Keratinocyte (primary cell): ENCODE results near the gene ARID1B. TPM values are rescaled to one million over a fixed set of nuclear protein-coding genes. Genes with fewer than 3 reads are reported as not detected.

Experiments used
- DNase-seq: peaks from one replicate; pipeline ENCODE4 v3.0.0-alpha.2; 2011; ENCODE audit warnings: low read depth, missing footprints, low spot score
- FAIRE-seq: peaks from 2 replicates; lab custom pipeline; 2011; peaks lifted over from hg19 to GRCh38; lab: Jason Lieb, UNC
- H2AFZ ChIP-seq: 2 replicates; pipeline ENCODE4 v1.6.0; 2012; ENCODE audit warnings: low read length, control low read depth, inconsistent platforms; ENCODE audit not compliant: control insufficient read depth
- H3K27ac ChIP-seq: 2 replicates; pipeline ENCODE4 v1.5.1; 2011; ENCODE audit warnings: low read length; ENCODE audit not compliant: control insufficient read depth, insufficient read depth
- H3K27me3 ChIP-seq: 3 replicates; pipeline ENCODE4 v1.6.0; 2011; ENCODE audit warnings: low read length; ENCODE audit not compliant: control insufficient read depth, insufficient read depth; ENCODE audit errors: extremely low read depth
- H3K36me3 ChIP-seq, 2 experiments: 2 replicates in 1 of 2; 3 replicates in 1 of 2; pipeline ENCODE4 v1.5.1; 2011; ENCODE audit warnings: low read length in 2 of 2, mild to moderate bottlenecking in 1 of 2; ENCODE audit not compliant: control insufficient read depth in 2 of 2, insufficient read depth in 2 of 2; ENCODE audit errors: extremely low read depth in 1 of 2
- H3K4me1 ChIP-seq: 3 replicates; pipeline ENCODE4 v1.5.1; 2011; ENCODE audit warnings: low read length; ENCODE audit not compliant: control insufficient read depth, insufficient read depth; ENCODE audit errors: extremely low read depth
- H3K4me2 ChIP-seq: 3 replicates; pipeline ENCODE4 v1.6.0; 2011; ENCODE audit warnings: low read depth, low read length; ENCODE audit not compliant: control insufficient read depth, insufficient read depth; ENCODE audit errors: extremely low read depth
- H3K4me3 ChIP-seq, 3 experiments: fragments of 200-600 bp in 1 of 3; sonication (generic) in 1 of 3; 2 replicates in 2 of 3; 3 replicates in 1 of 3; pipeline ENCODE4 v1.5.1; 2011 to 2016; ENCODE audit warnings: low read length in 3 of 3, mild to moderate bottlenecking in 3 of 3, control low read depth in 2 of 3, inconsistent platforms in 1 of 3, low read depth in 1 of 3, mixed read lengths in 1 of 3, mixed run types in 1 of 3, moderate library complexity in 1 of 3; ENCODE audit not compliant: control insufficient read depth in 2 of 3, insufficient read depth in 2 of 3; ENCODE audit errors: extremely low read depth in 1 of 3
- H3K79me2 ChIP-seq: 2 replicates; pipeline ENCODE4 v1.6.0; 2012; ENCODE audit warnings: low read length; ENCODE audit not compliant: control insufficient read depth, insufficient read depth
- H3K9ac ChIP-seq: 3 replicates; pipeline ENCODE4 v1.6.0; 2011; ENCODE audit warnings: low read length; ENCODE audit not compliant: control insufficient read depth, insufficient read depth; ENCODE audit errors: extremely low read depth
- H3K9me1 ChIP-seq: 3 replicates; pipeline ENCODE4 v1.6.0; 2011; ENCODE audit warnings: low read length; ENCODE audit not compliant: control insufficient read depth, insufficient read depth; ENCODE audit errors: extremely low read depth
- H3K9me3 ChIP-seq: 2 replicates; pipeline ENCODE4 v1.5.1; 2012; ENCODE audit warnings: low read depth, low read length; ENCODE audit not compliant: control insufficient read depth
- H4K20me1 ChIP-seq: 3 replicates; pipeline ENCODE4 v1.6.0; 2011; ENCODE audit warnings: low read length; ENCODE audit not compliant: control insufficient read depth, insufficient read depth; ENCODE audit errors: extremely low read depth
- EZH2 ChIP-seq: IDR thresholded peaks from one replicate; pipeline ENCODE4 v1.6.1; 2012; ENCODE audit warnings: inconsistent platforms, mild to moderate bottlenecking, low read length, moderate library complexity
- dilution Hi-C: fragments of 300-500 bp; cut with MboI; formaldehyde crosslinking; loops from one replicate; pipeline ENCODE4 v1.7.0; 2020; ENCODE audit warnings: low sequenced_read_pairs; ENCODE audit not compliant: extremely low pct_ligation_motif_present
- polyA plus RNA-seq, 5 experiments: library from polyadenylated mRNA; depleted of rRNA in 3 of 5; stranded (reverse) in 3 of 5; stranded (forward) in 1 of 5; unstranded in 1 of 5; fragments of >200 nt; gene quantifications; 1 replicate in 1 of 5; 2 replicates in 3 of 5; 3 replicates in 1 of 5; pipeline versions ENCODE4 v1.2.1 to v1.2.3, GENCODE V29; 2011 to 2012; ENCODE audit warnings: missing spikeins in 2 of 5, low read depth in 1 of 5, low replicate concordance in 1 of 5
- TF ChIP-seq, protein P1 (sequence below), 3 experiments: IDR thresholded peaks in 1 of 3; conservative IDR thresholded peaks in 1 of 3; optimal IDR thresholded peaks in 1 of 3; 2 replicates in 2 of 3; 3 replicates in 1 of 3; pipeline versions ENCODE3 to v1.5.1; 2011; ENCODE audit warnings: low read length in 3 of 3, mild to moderate bottlenecking in 3 of 3, moderate library complexity in 2 of 3, control low read depth in 1 of 3, inconsistent platforms in 1 of 3; ENCODE audit not compliant: insufficient read depth in 2 of 3; ENCODE audit errors: extremely low read depth in 1 of 3

The ARID1B gene
- polyA plus RNA-seq, 1 donor (not counting 4 experiments of a cell fraction or from before 2014, with no cell fraction given) = 14.9 TPM

DNA sequence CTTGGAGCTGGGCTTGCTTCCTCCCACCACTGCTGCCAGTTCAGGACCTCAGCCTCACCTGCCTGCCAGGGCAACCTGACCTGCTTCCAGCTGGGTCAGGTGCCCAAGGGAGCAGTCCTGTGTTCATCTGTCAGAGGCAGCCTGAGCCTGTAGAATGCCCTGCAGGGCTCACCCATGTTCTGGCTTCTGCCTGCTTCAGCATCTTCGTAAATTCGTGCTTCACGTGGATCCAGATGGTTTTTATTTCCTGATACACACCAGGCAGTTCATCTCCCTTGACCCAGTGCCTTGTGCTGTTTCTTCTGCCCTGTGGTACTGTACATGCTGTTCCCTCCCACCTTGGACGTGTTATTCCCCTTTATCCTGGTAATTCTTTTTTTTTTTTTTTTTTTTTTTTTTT lies 50.2 kb downstream of the ARID1B start:
- Histone ChIP-seq H3K36me3 (peaks cover 0 to 5% of the 10 kb centered on the region in 2 experiments), H3K4me1 (peaks cover 15% of the 10 kb centered on the region), H3K9me1 (peaks cover 6% of the 10 kb centered on the region), H3K9me3 (no peaks in the 10 kb centered on the region), H4K20me1 (peaks cover 14% of the 10 kb centered on the region), H3K9ac (no peak overlapping the region), H3K79me2 (peaks cover 63% of the 10 kb centered on the region), H2AFZ (no peak overlapping the region), H3K4me2 (no peak overlapping the region), H3K27me3 (no peaks in the 10 kb centered on the region), H3K4me3 (no peak overlapping the region), H3K27ac (no peak overlapping the region)
- dilution Hi-C loops = no loop called here
- TF ChIP-seq EZH2 = no peak
- TF ChIP-seq, protein P1, sequence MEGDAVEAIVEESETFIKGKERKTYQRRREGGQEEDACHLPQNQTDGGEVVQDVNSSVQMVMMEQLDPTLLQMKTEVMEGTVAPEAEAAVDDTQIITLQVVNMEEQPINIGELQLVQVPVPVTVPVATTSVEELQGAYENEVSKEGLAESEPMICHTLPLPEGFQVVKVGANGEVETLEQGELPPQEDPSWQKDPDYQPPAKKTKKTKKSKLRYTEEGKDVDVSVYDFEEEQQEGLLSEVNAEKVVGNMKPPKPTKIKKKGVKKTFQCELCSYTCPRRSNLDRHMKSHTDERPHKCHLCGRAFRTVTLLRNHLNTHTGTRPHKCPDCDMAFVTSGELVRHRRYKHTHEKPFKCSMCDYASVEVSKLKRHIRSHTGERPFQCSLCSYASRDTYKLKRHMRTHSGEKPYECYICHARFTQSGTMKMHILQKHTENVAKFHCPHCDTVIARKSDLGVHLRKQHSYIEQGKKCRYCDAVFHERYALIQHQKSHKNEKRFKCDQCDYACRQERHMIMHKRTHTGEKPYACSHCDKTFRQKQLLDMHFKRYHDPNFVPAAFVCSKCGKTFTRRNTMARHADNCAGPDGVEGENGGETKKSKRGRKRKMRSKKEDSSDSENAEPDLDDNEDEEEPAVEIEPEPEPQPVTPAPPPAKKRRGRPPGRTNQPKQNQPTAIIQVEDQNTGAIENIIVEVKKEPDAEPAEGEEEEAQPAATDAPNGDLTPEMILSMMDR (optimal IDR thresholded peaks at IDR 0.05 in 1 of 3, IDR thresholded peaks at IDR 0.05 in 1 of 3, conservative IDR thresholded peaks at IDR 0.05 in 1 of 3; ENCODE audit: extremely low read depth in 1 of 3, insufficient read depth in 2 of 3, low read length in 3 of 3) = no peak
- FAIRE-seq (no peak), DNase-seq (no peak)

- Histone ChIP-seq H2AFZ (no peak overlapping the region), H3K4me3 (peak overlapping the region in 2 of 3 experiments; percentile 17 to 37)
These were observed 51.1 kb downstream of the ARID1B start for GRCh38 chr6:156828280-156828703.

More at GRCh38 chr6:156828280-156828703, 51.1 kb downstream of the ARID1B start:
- Histone ChIP-seq H4K20me1 (peaks cover 16% of the 10 kb centered on the region), H3K27me3 (no peaks in the 10 kb centered on the region), H3K27ac (peak overlapping the region; percentile 79), H3K36me3 (peaks cover 0 to 5% of the 10 kb centered on the region in 2 experiments), H3K9ac (peak overlapping the region; percentile 66), H3K4me2 (peak overlapping the region; percentile 71), H3K79me2 (peaks cover 63% of the 10 kb centered on the region), H3K4me1 (peaks cover 15% of the 10 kb centered on the region), H3K9me3 (no peaks in the 10 kb centered on the region), H3K9me1 (peaks cover 6% of the 10 kb centered on the region)
- FAIRE-seq = peak; percentile 86
- DNase-seq = peak; percentile 52
- TF ChIP-seq, protein P1 (optimal IDR thresholded peaks at IDR 0.05 in 1 of 3, IDR thresholded peaks at IDR 0.05 in 1 of 3, conservative IDR thresholded peaks at IDR 0.05 in 1 of 3; ENCODE audit: extremely low read depth in 1 of 3, insufficient read depth in 2 of 3, low read length in 3 of 3) = no peak
- TF ChIP-seq EZH2 = no peak
- dilution Hi-C loops = no loop called here
